ENCODE data around the gene DUSP18.
"Not testable (repeated sequence)": the region's sequence is repeated elsewhere in the genome, so short reads cannot be mapped to it uniquely, and the experiment has no call there.

Gene DUSP18

GRCh38 chr22:30640361-30640760 is 27.3 kb downstream of the DUSP18 start:
- DNase-seq (ENCODE audit: low read depth): no peak
- H3K4me3 ChIP-seq (ENCODE audit: low read depth, low read length): no peak overlapping the region
- no peak for TF ChIP-seq CTCF (IDR thresholded peaks at IDR 0.05; ENCODE audit: control insufficient read depth, extremely low read depth, insufficient read depth)

- TF ChIP-seq CTCF (IDR thresholded peaks at IDR 0.05; ENCODE audit: control insufficient read depth, extremely low read depth, insufficient read depth): no peak
- no peak overlapping the region for H3K4me3 ChIP-seq (ENCODE audit: low read depth, low read length)
- DNase-seq (ENCODE audit: low read depth): no peak
These were observed 30.0 kb downstream of the DUSP18 start for GRCh38 chr22:30637701-30638114.

- DNase-seq (ENCODE audit: low read depth): no peak
- peak overlapping the region; percentile 49 for H3K4me3 ChIP-seq (ENCODE audit: low read depth, low read length)
- TF ChIP-seq CTCF (IDR thresholded peaks at IDR 0.05; ENCODE audit: control insufficient read depth, extremely low read depth, insufficient read depth): no peak
These were observed 31.2 kb downstream of the DUSP18 start for GRCh38 chr22:30636226-30637077.

- DNase-seq (ENCODE audit: low read depth): peak; percentile 34
- peak within 1 kb of the TSS; percentile 49 for H3K4me3 ChIP-seq (ENCODE audit: low read depth, low read length)
- no peak for TF ChIP-seq CTCF (IDR thresholded peaks at IDR 0.05; ENCODE audit: control insufficient read depth, extremely low read depth, insufficient read depth)
These were observed 32.1 kb downstream of the DUSP18 start, which contains the start of gene SLC35E4 for GRCh38 chr22:30635273-30636225. TSS of gene SLC35E4 (plus strand) at chr22:30635781. CDS start at chr22:30636451, 670 bp downstream.

DNA sequence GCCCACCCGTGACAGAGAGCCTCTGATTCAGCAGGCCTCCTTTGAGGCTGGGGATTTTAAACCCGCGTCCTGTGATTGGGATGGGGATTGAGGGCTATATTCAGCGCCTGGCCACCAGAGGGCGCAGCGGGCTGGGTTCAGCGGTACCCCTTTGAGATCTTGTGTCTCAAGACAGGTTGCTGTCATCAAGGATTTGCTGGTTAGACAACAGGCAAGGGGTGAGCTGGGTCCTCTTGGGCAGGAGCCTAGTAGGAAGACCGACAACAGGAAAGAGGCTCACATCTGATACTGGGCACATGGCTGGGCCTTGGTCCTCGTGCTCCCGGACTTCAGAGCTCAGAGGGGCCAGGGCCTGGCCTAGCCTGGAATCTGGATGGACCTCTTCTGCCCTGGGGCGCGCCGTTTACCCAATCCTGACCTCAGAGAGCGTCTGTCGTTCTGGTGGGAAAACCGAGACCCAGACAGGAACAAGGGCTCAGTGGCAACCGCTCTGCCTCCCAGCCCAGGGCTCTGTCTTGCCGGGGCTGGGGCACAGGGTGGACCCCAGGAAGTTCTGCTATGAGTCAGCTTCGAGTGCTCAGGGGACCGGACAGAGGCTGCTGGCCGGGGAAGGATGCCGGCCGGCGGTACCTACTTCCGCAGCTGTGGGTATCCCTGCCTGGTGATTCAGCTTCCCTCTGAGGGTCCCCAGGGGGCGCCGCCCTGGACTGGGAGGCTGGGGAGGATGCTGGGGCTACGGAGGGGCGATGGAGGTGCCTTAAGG is 33.0 kb downstream of the DUSP18 start:
- DNase-seq (ENCODE audit: low read depth): peak; percentile 58
- TF ChIP-seq CTCF (IDR thresholded peaks at IDR 0.05; ENCODE audit: control insufficient read depth, extremely low read depth, insufficient read depth): peak; percentile 86
- no peak overlapping the region for H3K4me3 ChIP-seq (ENCODE audit: low read depth, low read length)

GRCh38 chr22:30631469-30631868 is 36.2 kb downstream of the DUSP18 start:
- not testable (repeated sequence) for DNase-seq (ENCODE audit: low read depth); H3K4me3 ChIP-seq (ENCODE audit: low read depth, low read length)

All from LNCaP clone FGC (cell line).